HepG2 (cell line): ENCODE data around the gene TNP2. TPM values are rescaled to one million over a fixed set of nuclear protein-coding genes. Genes with fewer than 3 reads are reported as not detected.
A peak's percentile ranks its signal among the peaks of the same experiment; 100 is the strongest.

Experiments used
- CEBPB ChIP-seq: IDR thresholded peaks from 2 replicates; pipeline ENCODE4 v1.6.1; 2011; ENCODE audit warnings: low read depth, low read length, improper control_type of control experiment, borderline replicate concordance
- CHD2 ChIP-seq: IDR thresholded peaks from 2 replicates; pipeline ENCODE4 v1.6.1; 2011; ENCODE audit warnings: low read depth, low read length, improper control_type of control experiment
- EED ChIP-seq: sonication (generic); formaldehyde crosslinking; IDR thresholded peaks from 2 replicates; pipeline ENCODE4 v1.5.0; 2020; ENCODE audit warnings: mild to moderate bottlenecking, missing genetic modification reagents
- GABPB1 ChIP-seq: IDR thresholded peaks from 2 replicates; pipeline ENCODE4 v1.6.1; 2016; ENCODE audit warnings: mild to moderate bottlenecking, missing genetic modification reagents, moderate library complexity, missing compliant biosample characterization
- MIER2 ChIP-seq: IDR thresholded peaks from 2 replicates; pipeline ENCODE4 v1.6.1; 2016; ENCODE audit warnings: missing biosample characterization, missing genetic modification reagents
- NFKB2 ChIP-seq: sonication (generic); formaldehyde crosslinking; IDR thresholded peaks from 2 replicates; pipeline ENCODE4 v1.4.0; 2020; ENCODE audit warnings: missing genetic modification reagents, borderline replicate concordance
- NR2C2 ChIP-seq: sonication (generic); formaldehyde crosslinking; IDR thresholded peaks from 2 replicates; pipeline ENCODE4 v1.4.0; 2020; ENCODE audit warnings: missing genetic modification reagents, mild to moderate bottlenecking, moderate library complexity, borderline replicate concordance
- NR2F6 ChIP-seq, 2 experiments: IDR thresholded peaks; 2 replicates each; pipeline ENCODE4 v1.6.1; 2016; ENCODE audit warnings: antibody characterized with exemption in 1 of 2, mild to moderate bottlenecking in 1 of 2
- SIN3A ChIP-seq: IDR thresholded peaks from 2 replicates; pipeline ENCODE4 v1.6.1; 2011; ENCODE audit warnings: low read depth, mild to moderate bottlenecking, control low read depth, low read length, borderline replicate concordance
- THYN1 ChIP-seq: sonication (generic); formaldehyde crosslinking; IDR thresholded peaks from 2 replicates; pipeline ENCODE4 v1.8.1; 2023; ENCODE audit warnings: low read depth, mild to moderate bottlenecking, moderate library complexity, missing genetic modification reagents, borderline replicate concordance
- U2AF2 ChIP-seq: fragments of 200-400 bp; formaldehyde crosslinking; IDR thresholded peaks from 2 replicates; pipeline ENCODE4 v1.6.1; 2017; ENCODE audit warnings: low read depth, mild to moderate bottlenecking, low read length
- ZNF205 ChIP-seq: IDR thresholded peaks from 2 replicates; pipeline ENCODE4 v1.6.1; 2018; ENCODE audit warnings: missing biosample characterization, missing genetic modification reagents
- ZNF225 ChIP-seq: sonication (generic); formaldehyde crosslinking; IDR thresholded peaks from 2 replicates; pipeline ENCODE4 v1.4.0; 2020; ENCODE audit warnings: mild to moderate bottlenecking, missing genetic modification reagents
- ZNF335 ChIP-seq: sonication (generic); formaldehyde crosslinking; IDR thresholded peaks from 2 replicates; pipeline ENCODE4 v1.4.0; 2020; ENCODE audit warnings: missing genetic modification reagents
- ZNF34 ChIP-seq: sonication (generic); formaldehyde crosslinking; IDR thresholded peaks from 2 replicates; pipeline ENCODE4 v1.4.0; 2020; ENCODE audit warnings: mild to moderate bottlenecking, missing genetic modification reagents, borderline replicate concordance
- ZNF577 ChIP-seq: sonication (generic); formaldehyde crosslinking; IDR thresholded peaks from 2 replicates; pipeline ENCODE4 v1.4.0; 2020; ENCODE audit warnings: mild to moderate bottlenecking, low read depth, missing genetic modification reagents, borderline replicate concordance
- ZNF615 ChIP-seq: sonication (generic); formaldehyde crosslinking; IDR thresholded peaks from 2 replicates; pipeline ENCODE4 v1.5.0; 2020; ENCODE audit warnings: mild to moderate bottlenecking, missing genetic modification reagents, borderline replicate concordance
- ZNF672 ChIP-seq: sonication (generic); formaldehyde crosslinking; IDR thresholded peaks from 2 replicates; pipeline ENCODE4 v1.8.1; 2022; ENCODE audit warnings: missing genetic modification reagents
- ZNF709 ChIP-seq: sonication (generic); formaldehyde crosslinking; IDR thresholded peaks from 2 replicates; pipeline ENCODE4 v1.5.0; 2020; ENCODE audit warnings: mild to moderate bottlenecking, missing genetic modification reagents
- polyA plus RNA-seq, 8 experiments: library from polyadenylated mRNA; depleted of rRNA in 3 of 8; stranded (reverse) in 7 of 8; unstranded in 1 of 8; fragments of >200 nt; fragmentation: Illumina TruSeq in 4 of 8; extraction: Trizol in 4 of 8; gene quantifications; 2 replicates each; pipeline versions ENCODE4 v1.2.1 to v1.2.3, GENCODE V29; 2011 to 2016; ENCODE audit warnings: low read depth in 4 of 8, missing spikeins in 1 of 8, mixed read lengths in 1 of 8; ENCODE audit not compliant: insufficient read depth in 1 of 8
- total RNA-seq, 5 experiments: library from RNA; depleted of rRNA; stranded (reverse); fragments of >200 nt; fragmentation: Illumina TruSeq; extraction: Trizol; gene quantifications; 2 replicates each; pipeline ENCODE4 v1.2.3, GENCODE V29; 2016; ENCODE audit warnings: low read depth in 1 of 5
- TF ChIP-seq, protein P1 (sequence below): sonication (generic); IDR thresholded peaks from 2 replicates; pipeline ENCODE4 v1.6.1; 2016; ENCODE audit warnings: low read depth, borderline replicate concordance
- TF ChIP-seq, protein P2 (sequence below): sonication (generic); formaldehyde crosslinking; conservative IDR thresholded peaks from 2 replicates; pipeline ENCODE4 v1.5.0; 2020; ENCODE audit warnings: missing genetic modification reagents
- TF ChIP-seq, protein P3 (sequence below): sonication (generic); formaldehyde crosslinking; IDR thresholded peaks from 2 replicates; pipeline ENCODE4 v1.9.0; 2021; ENCODE audit warnings: missing genetic modification reagents, mild to moderate bottlenecking, borderline replicate concordance
- TF ChIP-seq, protein P4 (sequence below): sonication (generic); formaldehyde crosslinking; IDR thresholded peaks from 2 replicates; pipeline ENCODE4 v1.5.1; 2020; ENCODE audit warnings: mild to moderate bottlenecking, missing genetic modification reagents, moderate library complexity
- TF ChIP-seq, protein P5 (sequence below), 2 experiments: sonication (generic) in 1 of 2; formaldehyde crosslinking in 1 of 2; IDR thresholded peaks; 2 replicates each; pipeline versions ENCODE4 v1.4.0 to v1.6.1; 2018 to 2020; ENCODE audit warnings: missing genetic modification reagents in 2 of 2, borderline replicate concordance in 1 of 2, low read depth in 1 of 2, mild to moderate bottlenecking in 1 of 2, missing biosample characterization in 1 of 2

TNP2 gene
- total and polyA plus RNA-seq, 2 of the 13 experiments (the other 11 are each of a cell fraction or from before 2014, with no cell fraction given): not detected

DNA sequence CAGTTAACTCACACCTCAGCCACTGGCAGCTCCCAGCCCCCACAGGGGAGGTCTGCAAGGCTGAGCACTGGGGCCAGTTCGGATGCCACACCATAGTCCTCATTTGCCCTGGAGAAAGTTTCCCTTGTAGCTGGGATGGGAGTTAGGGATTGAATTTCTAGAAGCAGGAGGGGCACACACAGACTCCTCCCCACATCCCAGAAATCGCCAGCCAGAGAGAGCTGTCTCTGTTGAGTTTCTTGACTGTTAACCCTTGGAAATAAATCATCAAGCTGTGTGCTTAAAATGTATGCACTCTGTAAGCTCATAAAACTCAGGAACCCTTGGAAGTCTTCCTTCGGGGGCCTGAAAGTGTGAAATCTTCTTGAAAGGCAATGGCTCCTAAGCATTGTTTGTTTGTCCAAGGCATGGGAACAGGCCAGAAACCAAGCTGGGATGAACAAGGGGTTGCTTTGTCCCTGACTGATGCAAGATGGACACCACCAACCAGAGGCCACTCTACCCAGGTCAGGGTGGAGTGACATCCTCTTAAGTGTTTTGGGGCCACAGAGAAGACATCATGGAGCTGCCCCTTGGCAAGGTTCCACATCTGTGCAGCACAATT is 4.7 kb upstream of the TNP2 start (continued):
- TF ChIP-seq SIN3A (no peak), GABPB1 (CRISPR knock-in tag) (no peak), ZNF335 (CRISPR knock-in tag) (no peak), ZNF577 (CRISPR knock-in tag) (no peak), ZNF709 (CRISPR knock-in tag) (no peak), ZNF34 (CRISPR knock-in tag) (no peak; the same call in 1 of the 2 replicates), THYN1 (CRISPR knock-in tag) (no peak), CHD2 (no peak; the same call in 1 of the 2 replicates), ZNF615 (CRISPR knock-in tag) (no peak), EED (CRISPR knock-in tag) (no peak), CEBPB (peak; percentile 80), U2AF2 (no peak), NR2C2 (CRISPR knock-in tag) (no peak), NR2F6 (IDR thresholded peaks at IDR 0.05) (0 out of 2 replicates have a peak, but pooled peaks have one; percentile 34), NR2F6 (CRISPR knock-in tag; IDR thresholded peaks at IDR 0.05) (peak; percentile 57), NFKB2 (no peak), ZNF205 (CRISPR knock-in tag) (no peak), ZNF225 (CRISPR knock-in tag) (no peak), ZNF672 (CRISPR knock-in tag) (no peak), MIER2 (CRISPR knock-in tag) (peak; percentile 47; the same call in 1 of the 2 replicates)
- TF ChIP-seq, protein P1, sequence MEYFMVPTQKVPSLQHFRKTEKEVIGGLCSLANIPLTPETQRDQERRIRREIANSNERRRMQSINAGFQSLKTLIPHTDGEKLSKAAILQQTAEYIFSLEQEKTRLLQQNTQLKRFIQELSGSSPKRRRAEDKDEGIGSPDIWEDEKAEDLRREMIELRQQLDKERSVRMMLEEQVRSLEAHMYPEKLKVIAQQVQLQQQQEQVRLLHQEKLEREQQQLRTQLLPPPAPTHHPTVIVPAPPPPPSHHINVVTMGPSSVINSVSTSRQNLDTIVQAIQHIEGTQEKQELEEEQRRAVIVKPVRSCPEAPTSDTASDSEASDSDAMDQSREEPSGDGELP: no peak
- TF ChIP-seq, protein P2, sequence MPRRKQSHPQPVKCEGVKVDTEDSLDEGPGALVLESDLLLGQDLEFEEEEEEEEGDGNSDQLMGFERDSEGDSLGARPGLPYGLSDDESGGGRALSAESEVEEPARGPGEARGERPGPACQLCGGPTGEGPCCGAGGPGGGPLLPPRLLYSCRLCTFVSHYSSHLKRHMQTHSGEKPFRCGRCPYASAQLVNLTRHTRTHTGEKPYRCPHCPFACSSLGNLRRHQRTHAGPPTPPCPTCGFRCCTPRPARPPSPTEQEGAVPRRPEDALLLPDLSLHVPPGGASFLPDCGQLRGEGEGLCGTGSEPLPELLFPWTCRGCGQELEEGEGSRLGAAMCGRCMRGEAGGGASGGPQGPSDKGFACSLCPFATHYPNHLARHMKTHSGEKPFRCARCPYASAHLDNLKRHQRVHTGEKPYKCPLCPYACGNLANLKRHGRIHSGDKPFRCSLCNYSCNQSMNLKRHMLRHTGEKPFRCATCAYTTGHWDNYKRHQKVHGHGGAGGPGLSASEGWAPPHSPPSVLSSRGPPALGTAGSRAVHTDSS (CRISPR knock-in tag): no peak
- TF ChIP-seq, protein P3, sequence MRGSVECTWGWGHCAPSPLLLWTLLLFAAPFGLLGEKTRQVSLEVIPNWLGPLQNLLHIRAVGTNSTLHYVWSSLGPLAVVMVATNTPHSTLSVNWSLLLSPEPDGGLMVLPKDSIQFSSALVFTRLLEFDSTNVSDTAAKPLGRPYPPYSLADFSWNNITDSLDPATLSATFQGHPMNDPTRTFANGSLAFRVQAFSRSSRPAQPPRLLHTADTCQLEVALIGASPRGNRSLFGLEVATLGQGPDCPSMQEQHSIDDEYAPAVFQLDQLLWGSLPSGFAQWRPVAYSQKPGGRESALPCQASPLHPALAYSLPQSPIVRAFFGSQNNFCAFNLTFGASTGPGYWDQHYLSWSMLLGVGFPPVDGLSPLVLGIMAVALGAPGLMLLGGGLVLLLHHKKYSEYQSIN (CRISPR knock-in tag): no peak
- TF ChIP-seq, protein P4, sequence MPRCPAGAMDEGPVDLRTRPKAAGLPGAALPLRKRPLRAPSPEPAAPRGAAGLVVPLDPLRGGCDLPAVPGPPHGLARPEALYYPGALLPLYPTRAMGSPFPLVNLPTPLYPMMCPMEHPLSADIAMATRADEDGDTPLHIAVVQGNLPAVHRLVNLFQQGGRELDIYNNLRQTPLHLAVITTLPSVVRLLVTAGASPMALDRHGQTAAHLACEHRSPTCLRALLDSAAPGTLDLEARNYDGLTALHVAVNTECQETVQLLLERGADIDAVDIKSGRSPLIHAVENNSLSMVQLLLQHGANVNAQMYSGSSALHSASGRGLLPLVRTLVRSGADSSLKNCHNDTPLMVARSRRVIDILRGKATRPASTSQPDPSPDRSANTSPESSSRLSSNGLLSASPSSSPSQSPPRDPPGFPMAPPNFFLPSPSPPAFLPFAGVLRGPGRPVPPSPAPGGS: no peak
- TF ChIP-seq, protein P5, sequence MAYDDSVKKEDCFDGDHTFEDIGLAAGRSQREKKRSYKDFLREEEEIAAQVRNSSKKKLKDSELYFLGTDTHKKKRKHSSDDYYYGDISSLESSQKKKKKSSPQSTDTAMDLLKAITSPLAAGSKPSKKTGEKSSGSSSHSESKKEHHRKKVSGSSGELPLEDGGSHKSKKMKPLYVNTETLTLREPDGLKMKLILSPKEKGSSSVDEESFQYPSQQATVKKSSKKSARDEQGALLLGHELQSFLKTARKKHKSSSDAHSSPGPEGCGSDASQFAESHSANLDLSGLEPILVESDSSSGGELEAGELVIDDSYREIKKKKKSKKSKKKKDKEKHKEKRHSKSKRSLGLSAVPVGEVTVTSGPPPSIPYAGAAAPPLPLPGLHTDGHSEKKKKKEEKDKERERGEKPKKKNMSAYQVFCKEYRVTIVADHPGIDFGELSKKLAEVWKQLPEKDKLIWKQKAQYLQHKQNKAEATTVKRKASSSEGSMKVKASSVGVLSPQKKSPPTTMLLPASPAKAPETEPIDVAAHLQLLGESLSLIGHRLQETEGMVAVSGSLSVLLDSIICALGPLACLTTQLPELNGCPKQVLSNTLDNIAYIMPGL (CRISPR knock-in tag; IDR thresholded peaks at IDR 0.05; ENCODE audit: borderline replicate concordance in 1 of 2, low read depth in 1 of 2): no peak
